Measurements from ENCODE around the gene CSNK1G3.

DNA sequence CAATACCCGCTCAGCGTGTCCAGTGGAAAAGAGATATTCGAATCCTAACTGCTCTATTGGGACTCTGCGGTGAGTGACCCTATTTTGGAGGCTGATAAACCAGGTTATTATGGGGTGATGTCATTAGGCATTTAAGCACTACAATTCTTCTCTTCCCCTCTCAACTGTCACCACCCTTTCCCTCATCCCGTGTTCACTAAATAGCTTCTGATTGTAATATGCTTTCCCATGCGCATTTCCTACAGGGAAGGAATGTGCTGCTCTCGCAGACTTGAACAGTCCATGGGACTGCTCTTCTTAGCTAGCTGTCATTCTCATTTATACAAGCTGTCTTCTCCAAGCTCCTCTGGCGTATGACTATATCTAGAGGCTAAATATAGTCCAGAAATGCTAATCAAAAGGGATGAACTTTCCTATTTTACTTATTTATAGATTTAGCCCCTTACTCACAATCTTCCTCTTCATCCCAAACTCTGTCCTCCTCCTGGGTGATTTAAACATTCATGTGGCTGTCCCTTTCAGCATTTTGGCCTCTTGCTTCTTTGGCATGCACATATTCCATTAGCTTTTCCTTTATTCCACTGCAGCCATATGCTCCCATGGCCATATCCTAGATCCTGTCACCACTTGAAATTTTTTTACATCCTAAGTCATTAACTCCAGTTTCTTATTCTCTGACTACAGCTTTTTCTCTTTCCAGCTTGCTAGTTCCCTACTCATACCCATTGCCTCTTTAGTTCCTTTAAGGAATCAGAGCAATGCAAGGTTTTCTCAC lies 39.6 kb upstream of the CSNK1G3 start:
- TF ChIP-seq, protein P1, sequence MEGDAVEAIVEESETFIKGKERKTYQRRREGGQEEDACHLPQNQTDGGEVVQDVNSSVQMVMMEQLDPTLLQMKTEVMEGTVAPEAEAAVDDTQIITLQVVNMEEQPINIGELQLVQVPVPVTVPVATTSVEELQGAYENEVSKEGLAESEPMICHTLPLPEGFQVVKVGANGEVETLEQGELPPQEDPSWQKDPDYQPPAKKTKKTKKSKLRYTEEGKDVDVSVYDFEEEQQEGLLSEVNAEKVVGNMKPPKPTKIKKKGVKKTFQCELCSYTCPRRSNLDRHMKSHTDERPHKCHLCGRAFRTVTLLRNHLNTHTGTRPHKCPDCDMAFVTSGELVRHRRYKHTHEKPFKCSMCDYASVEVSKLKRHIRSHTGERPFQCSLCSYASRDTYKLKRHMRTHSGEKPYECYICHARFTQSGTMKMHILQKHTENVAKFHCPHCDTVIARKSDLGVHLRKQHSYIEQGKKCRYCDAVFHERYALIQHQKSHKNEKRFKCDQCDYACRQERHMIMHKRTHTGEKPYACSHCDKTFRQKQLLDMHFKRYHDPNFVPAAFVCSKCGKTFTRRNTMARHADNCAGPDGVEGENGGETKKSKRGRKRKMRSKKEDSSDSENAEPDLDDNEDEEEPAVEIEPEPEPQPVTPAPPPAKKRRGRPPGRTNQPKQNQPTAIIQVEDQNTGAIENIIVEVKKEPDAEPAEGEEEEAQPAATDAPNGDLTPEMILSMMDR (IDR thresholded peaks at IDR 0.05) = no peak
- TF ChIP-seq POLR2AphosphoS5 (IDR thresholded peaks at IDR 0.05) = no peak
- TF ChIP-seq POLR2A (IDR thresholded peaks at IDR 0.05) = no peak
